ENCODE data around the gene BTBD10.

DNA sequence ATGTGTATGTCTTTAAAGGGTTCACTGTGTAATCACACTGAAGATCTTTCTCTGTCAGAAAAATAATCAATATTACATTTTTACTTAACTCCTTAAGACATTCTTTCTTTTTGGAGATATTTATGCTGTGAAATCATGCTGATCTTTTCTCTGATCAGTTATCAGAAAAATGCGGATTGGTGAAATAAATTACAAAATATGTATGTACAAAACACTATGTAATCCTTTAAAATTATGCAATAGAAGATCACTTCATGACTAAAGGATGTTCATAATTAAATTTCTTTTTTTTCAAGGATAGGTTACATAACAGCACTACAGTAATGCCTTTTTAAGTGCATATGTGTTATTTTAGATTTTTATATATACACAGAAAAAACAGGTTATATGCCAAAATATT lies 24.7 kb downstream of the BTBD10 start:
- TF ChIP-seq, protein P1, sequence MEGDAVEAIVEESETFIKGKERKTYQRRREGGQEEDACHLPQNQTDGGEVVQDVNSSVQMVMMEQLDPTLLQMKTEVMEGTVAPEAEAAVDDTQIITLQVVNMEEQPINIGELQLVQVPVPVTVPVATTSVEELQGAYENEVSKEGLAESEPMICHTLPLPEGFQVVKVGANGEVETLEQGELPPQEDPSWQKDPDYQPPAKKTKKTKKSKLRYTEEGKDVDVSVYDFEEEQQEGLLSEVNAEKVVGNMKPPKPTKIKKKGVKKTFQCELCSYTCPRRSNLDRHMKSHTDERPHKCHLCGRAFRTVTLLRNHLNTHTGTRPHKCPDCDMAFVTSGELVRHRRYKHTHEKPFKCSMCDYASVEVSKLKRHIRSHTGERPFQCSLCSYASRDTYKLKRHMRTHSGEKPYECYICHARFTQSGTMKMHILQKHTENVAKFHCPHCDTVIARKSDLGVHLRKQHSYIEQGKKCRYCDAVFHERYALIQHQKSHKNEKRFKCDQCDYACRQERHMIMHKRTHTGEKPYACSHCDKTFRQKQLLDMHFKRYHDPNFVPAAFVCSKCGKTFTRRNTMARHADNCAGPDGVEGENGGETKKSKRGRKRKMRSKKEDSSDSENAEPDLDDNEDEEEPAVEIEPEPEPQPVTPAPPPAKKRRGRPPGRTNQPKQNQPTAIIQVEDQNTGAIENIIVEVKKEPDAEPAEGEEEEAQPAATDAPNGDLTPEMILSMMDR (conservative IDR thresholded peaks at IDR 0.05; ENCODE audit: low read depth in 2 of 2): no peak
- TF ChIP-seq EZH2phosphoT487 (IDR thresholded peaks at IDR 0.05; ENCODE audit: unreplicated experiment) (no peak), STAT1 (IDR thresholded peaks at IDR 0.05; ENCODE audit: unreplicated experiment) (no peak), POLR2AphosphoS5 (IDR thresholded peaks at IDR 0.05; ENCODE audit: low read depth) (no peak), EZH2 (IDR thresholded peaks at IDR 0.05; ENCODE audit: low read depth, unreplicated experiment) (no peak), JUNB (IDR thresholded peaks at IDR 0.05; ENCODE audit: unreplicated experiment) (no peak)
- TF ChIP-seq, protein P2, sequence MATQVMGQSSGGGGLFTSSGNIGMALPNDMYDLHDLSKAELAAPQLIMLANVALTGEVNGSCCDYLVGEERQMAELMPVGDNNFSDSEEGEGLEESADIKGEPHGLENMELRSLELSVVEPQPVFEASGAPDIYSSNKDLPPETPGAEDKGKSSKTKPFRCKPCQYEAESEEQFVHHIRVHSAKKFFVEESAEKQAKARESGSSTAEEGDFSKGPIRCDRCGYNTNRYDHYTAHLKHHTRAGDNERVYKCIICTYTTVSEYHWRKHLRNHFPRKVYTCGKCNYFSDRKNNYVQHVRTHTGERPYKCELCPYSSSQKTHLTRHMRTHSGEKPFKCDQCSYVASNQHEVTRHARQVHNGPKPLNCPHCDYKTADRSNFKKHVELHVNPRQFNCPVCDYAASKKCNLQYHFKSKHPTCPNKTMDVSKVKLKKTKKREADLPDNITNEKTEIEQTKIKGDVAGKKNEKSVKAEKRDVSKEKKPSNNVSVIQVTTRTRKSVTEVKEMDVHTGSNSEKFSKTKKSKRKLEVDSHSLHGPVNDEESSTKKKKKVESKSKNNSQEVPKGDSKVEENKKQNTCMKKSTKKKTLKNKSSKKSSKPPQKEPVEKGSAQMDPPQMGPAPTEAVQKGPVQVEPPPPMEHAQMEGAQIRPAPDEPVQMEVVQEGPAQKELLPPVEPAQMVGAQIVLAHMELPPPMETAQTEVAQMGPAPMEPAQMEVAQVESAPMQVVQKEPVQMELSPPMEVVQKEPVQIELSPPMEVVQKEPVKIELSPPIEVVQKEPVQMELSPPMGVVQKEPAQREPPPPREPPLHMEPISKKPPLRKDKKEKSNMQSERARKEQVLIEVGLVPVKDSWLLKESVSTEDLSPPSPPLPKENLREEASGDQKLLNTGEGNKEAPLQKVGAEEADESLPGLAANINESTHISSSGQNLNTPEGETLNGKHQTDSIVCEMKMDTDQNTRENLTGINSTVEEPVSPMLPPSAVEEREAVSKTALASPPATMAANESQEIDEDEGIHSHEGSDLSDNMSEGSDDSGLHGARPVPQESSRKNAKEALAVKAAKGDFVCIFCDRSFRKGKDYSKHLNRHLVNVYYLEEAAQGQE (IDR thresholded peaks at IDR 0.05; ENCODE audit: unreplicated experiment): no peak
